Measurements from ENCODE around the gene PPIP5K1. TPM values are rescaled to one million over a fixed set of nuclear protein-coding genes. Genes with fewer than 3 reads are reported as not detected.

The PPIP5K1 gene
- total RNA-seq, 1 donor from 2014 or later, result 12.8 TPM

DNA sequence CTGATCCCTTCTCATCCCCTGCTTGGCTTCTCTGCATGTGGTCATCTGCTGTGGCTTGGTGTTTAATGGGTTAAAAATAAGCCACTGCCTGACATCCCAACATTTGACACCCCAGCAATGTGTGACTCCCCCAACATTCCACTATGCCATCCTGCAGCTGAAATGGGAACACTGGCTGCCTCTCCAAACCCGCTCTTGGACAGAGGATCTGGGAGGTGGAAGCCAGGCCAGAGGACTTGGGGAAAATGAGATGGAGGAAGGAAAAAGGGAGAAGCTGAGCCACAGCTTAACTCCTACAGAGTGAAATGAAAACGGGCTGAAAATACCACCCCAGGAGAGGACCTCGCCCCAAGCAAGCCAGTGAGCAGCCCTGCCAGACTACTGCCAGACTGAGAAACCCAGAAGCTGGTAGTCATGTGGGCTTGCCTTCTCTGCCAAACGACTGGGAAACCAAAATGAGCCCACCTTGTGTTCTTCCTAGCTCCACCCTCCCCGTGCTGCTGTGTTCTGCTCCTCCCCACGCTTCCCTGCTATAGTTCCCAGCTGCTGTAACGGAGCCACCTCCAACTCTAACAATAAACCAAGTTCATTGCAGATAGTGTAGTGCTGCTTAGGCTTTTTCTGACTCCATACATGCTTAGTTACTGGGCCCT, 58.9 kb downstream of the PPIP5K1 start:
- no peak overlapping the region for H3K27ac ChIP-seq (replicated peaks)
- H3K36me3 ChIP-seq, result peaks cover 17% of the 10 kb centered on the region
- intact Hi-C loops (cut with micrococcal nuclease), result no loop called here
- H3K27me3 ChIP-seq (ENCODE audit: low read depth), result no peaks in the 10 kb centered on the region
- no peaks in the 10 kb centered on the region for H3K9me3 ChIP-seq (replicated peaks)
- H3K4me1 ChIP-seq, result peaks cover 4% of the 10 kb centered on the region
- DNase-seq, result no peak
- H3K4me3 ChIP-seq, result no peak overlapping the region
- TF ChIP-seq, protein P1, sequence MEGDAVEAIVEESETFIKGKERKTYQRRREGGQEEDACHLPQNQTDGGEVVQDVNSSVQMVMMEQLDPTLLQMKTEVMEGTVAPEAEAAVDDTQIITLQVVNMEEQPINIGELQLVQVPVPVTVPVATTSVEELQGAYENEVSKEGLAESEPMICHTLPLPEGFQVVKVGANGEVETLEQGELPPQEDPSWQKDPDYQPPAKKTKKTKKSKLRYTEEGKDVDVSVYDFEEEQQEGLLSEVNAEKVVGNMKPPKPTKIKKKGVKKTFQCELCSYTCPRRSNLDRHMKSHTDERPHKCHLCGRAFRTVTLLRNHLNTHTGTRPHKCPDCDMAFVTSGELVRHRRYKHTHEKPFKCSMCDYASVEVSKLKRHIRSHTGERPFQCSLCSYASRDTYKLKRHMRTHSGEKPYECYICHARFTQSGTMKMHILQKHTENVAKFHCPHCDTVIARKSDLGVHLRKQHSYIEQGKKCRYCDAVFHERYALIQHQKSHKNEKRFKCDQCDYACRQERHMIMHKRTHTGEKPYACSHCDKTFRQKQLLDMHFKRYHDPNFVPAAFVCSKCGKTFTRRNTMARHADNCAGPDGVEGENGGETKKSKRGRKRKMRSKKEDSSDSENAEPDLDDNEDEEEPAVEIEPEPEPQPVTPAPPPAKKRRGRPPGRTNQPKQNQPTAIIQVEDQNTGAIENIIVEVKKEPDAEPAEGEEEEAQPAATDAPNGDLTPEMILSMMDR (IDR thresholded peaks at IDR 0.05; ENCODE audit: borderline replicate concordance), result no peak

DNA sequence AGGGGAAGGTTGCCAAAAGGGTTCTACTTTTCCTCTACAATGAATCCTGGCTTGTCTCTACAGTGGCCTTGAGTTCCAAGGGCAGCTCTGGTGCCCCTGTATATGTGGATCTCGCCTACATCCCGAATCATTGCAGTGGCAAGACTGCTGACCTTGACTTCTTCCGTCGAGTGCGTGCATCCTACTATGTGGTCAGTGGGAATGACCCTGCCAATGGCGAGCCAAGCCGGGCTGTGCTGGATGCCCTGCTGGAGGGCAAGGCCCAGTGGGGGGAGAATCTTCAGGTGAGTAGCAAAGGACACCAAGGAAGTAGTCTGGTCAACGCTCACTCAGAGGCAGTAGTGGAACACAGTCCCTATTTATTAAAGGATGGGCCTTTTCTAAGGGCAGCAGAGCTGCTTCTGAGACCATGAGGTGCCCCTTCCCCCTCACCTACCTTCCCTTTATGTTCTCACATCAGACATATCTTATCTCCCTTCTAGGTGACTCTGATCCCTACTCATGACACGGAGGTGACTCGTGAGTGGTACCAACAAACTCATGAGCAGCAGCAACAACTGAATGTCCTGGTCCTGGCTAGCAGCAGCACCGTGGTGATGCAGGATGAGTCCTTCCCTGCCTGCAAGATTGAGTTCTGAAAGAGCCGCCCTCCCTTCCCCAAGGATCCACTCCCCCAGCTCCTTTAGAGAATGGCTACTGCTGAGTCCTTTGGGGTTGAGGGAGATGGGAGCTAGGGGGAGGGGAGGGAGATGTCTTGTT, 60.2 kb downstream of the PPIP5K1 start:
- peaks cover 4% of the 10 kb centered on the region for H3K4me1 ChIP-seq
- intact Hi-C loops (cut with micrococcal nuclease), result no loop called here
- TF ChIP-seq, protein P1 (IDR thresholded peaks at IDR 0.05; ENCODE audit: borderline replicate concordance), result no peak
- no peaks in the 10 kb centered on the region for H3K27me3 ChIP-seq (ENCODE audit: low read depth)
- no peak overlapping the region for H3K4me3 ChIP-seq
- H3K9me3 ChIP-seq (replicated peaks), result no peaks in the 10 kb centered on the region
- peaks cover 13% of the 10 kb centered on the region for H3K36me3 ChIP-seq
- DNase-seq, result no peak
- H3K27ac ChIP-seq (replicated peaks), result no peak overlapping the region

DNA sequence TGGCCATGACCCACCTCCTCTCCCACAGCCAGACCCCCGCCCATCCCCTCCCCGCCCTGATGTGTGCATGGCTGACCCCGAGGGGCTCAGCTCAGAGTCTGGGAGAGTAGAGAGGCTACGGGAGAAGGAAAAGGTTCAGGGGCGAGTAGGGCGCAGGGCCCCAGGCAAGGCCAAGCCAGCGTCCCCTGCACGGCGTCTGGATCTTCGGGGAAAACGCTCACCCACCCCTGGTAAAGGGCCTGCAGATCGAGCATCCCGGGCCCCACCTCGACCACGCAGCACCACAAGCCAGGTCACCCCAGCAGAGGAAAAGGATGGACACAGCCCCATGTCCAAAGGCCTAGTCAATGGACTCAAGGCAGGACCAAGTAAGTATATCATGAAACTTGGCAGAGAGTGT, 60.9 kb downstream of the PPIP5K1 start:
- DNase-seq, result no peak
- Histone ChIP-seq H3K27ac (replicated peaks) (no peak overlapping the region), H3K4me1 (peaks cover 4% of the 10 kb centered on the region), H3K9me3 (replicated peaks) (no peaks in the 10 kb centered on the region), H3K4me3 (no peak overlapping the region), H3K27me3 (ENCODE audit: low read depth) (no peaks in the 10 kb centered on the region), H3K36me3 (peaks cover 13% of the 10 kb centered on the region)
- intact Hi-C loops (cut with micrococcal nuclease), result no loop called here
- TF ChIP-seq, protein P1 (IDR thresholded peaks at IDR 0.05; ENCODE audit: borderline replicate concordance), result no peak

DNA sequence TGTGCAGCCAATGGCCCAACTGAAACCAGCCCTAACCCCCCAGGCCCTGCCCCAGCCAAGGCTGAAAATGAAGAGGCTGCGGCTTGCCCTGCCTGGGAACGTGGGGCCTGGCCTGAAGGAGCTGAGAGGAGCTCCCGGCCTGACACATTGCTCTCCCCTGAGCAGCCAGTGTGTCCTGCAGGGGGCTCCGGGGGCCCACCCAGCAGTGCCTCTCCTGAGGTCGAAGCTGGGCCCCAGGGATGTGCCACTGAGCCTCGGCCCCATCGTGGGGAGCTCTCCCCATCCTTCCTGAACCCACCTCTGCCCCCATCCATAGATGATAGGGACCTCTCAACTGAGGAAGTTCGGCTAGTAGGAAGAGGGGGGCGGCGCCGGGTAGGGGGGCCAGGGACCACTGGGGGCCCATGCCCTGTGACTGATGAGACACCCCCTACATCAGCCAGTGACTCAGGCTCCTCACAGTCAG, 61.4 kb downstream of the PPIP5K1 start:
- intact Hi-C loops (cut with micrococcal nuclease), result no loop called here

DNA sequence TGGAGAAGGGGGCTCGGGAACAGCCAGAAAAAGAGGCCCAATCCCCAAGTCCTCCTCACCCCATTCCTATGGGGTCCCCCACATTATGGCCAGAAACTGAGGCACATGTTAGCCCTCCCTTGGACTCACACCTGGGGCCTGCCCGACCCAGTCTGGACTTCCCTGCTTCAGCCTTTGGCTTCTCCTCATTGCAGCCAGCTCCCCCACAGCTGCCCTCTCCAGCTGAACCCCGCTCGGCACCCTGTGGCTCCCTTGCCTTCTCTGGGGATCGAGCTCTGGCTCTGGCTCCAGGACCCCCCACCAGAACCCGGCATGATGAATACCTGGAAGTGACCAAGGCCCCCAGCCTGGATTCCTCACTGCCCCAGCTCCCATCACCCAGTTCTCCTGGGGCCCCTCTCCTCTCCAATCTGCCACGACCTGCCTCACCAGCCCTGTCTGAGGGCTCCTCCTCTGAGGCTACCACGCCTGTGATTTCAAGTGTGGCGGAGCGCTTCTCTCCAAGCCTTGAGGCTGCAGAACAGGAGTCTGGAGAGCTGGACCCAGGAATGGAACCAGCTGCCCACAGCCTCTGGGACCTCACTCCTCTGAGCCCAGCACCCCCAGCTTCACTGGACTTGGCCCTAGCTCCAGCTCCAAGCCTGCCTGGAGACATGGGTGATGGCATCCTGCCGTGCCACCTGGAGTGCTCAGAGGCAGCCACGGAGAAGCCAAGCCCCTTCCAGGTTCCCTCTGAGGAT, 62.0 kb downstream of the PPIP5K1 start:
- intact Hi-C loops (cut with micrococcal nuclease), result no loop called here
- H3K36me3 ChIP-seq, result peaks cover 19% of the 10 kb centered on the region
- H3K27me3 ChIP-seq (ENCODE audit: low read depth), result no peaks in the 10 kb centered on the region
- H3K27ac ChIP-seq (replicated peaks), result no peak overlapping the region
- no peaks in the 10 kb centered on the region for H3K9me3 ChIP-seq (replicated peaks)
- TF ChIP-seq, protein P1 (IDR thresholded peaks at IDR 0.05; ENCODE audit: borderline replicate concordance), result no peak
- DNase-seq, result no peak
- no peak overlapping the region for H3K4me3 ChIP-seq
- peaks cover 4% of the 10 kb centered on the region for H3K4me1 ChIP-seq

More for the DNA sequence above, 61.4 kb downstream of the PPIP5K1 start:
- peaks cover 4% of the 10 kb centered on the region for H3K4me1 ChIP-seq
- no peaks in the 10 kb centered on the region for H3K9me3 ChIP-seq (replicated peaks)
- H3K36me3 ChIP-seq, result peaks cover 13% of the 10 kb centered on the region
- no peak for DNase-seq
- H3K27ac ChIP-seq (replicated peaks), result no peak overlapping the region
- no peak overlapping the region for H3K4me3 ChIP-seq
- no peaks in the 10 kb centered on the region for H3K27me3 ChIP-seq (ENCODE audit: low read depth)
- TF ChIP-seq, protein P1 (IDR thresholded peaks at IDR 0.05; ENCODE audit: borderline replicate concordance), result no peak

Data from left ventricle myocardium inferior (tissue), 1 donor.